GM21390 (cell line): ENCODE results near the gene ZNF581.

Source experiments
- ATAC-seq: cut with Tn5 transposase; IDR thresholded peaks from one replicate; pipeline ENCODE4 v1.9.1; 2021; ENCODE audit not compliant: unreplicated experiment

The ZNF581 gene

DNA sequence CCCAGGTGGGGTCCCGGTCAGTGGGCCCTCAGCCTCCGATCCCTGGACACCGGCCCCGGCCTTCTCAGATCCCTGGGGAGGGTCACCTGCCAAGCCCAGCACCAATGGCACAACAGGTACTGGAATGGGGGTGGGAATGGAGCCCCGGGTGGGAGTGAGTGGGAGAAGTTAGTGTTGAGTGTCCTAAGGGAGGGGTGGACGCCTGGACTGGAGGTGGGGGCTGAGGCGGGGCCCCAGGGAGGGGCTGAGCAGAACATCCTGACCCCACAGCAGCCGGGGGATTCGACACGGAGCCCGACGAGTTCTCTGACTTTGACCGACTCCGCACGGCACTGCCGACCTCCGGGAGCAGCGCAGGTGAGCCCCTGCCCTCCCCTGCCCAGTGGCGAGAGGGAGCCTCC, 49.2 kb downstream of the ZNF581 start:
- ATAC-seq, result no peak

DNA sequence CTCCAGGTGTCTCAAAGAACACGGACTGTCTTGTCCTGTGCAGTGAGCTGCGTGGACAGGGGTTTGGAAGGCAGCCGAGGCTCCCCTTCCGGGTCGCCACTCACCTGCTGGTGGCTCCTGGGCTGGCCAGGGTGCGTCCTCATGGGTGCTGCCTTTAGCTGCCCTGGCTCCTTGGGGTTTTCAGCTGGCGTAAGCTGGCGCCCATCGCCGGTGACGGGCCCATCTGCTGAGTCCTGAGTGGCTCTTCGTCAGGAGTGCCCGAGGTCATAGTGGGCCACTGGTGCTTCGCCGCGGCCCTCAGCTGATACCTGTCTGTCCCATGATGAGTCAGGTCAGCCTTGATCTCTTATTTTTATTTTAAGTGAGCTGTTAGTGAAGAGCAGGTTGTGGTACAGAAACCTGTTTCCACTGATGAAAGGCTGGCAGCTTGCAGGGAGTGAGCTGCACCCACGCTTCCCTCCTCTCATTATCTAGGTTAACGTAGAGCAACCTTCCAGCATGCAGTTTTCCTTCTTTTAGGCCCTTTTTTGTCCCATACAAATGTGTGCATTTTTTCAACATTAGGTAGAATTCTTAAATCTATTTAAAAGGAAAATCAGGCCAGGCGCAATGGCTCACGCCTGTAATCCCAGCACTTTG, 50.0 kb downstream of the ZNF581 start:
- no peak for ATAC-seq

- ATAC-seq, result no peak
Observed at GRCh38 chr19:55694241-55694655, 50.8 kb downstream of the ZNF581 start.

GRCh38 chr19:55694656-55695491, 51.4 kb downstream of the ZNF581 start:
- no peak for ATAC-seq
